ENCODE measurements around the gene DZIP1. TPM values are rescaled to one million over a fixed set of nuclear protein-coding genes. Genes with fewer than 3 reads are reported as not detected.

The DZIP1 gene
- total and polyA plus RNA-seq, 2 of the 8 experiments (the other 6 are each of a cell fraction or from before 2014, with no cell fraction given) = 7.6 to 24.6 TPM

- TF ChIP-seq RXRA (IDR thresholded peaks at IDR 0.05; ENCODE audit: insufficient read depth, low read depth, low read length) (no peak), TBP (IDR thresholded peaks at IDR 0.05; ENCODE audit: low read depth, low read length) (no peak), POU5F1 (IDR thresholded peaks at IDR 0.05; ENCODE audit: low read depth, low read length) (no peak), SP1 (IDR thresholded peaks at IDR 0.05; ENCODE audit: low read depth, low read length) (no peak), KDM1A (IDR thresholded peaks at IDR 0.05; ENCODE audit: borderline replicate concordance, low read length) (no peak), TCF12 (IDR thresholded peaks at IDR 0.05; ENCODE audit: low read depth, low read length) (no peak)
Observed at GRCh38 chr13:95601906-95602305, 42.6 kb downstream of the DZIP1 start (continued).

All from H1 (cell line).